ENCODE results near the gene IL17B.

Gene IL17B

GRCh38 chr5:149379818-149380374 lies 804 bp upstream of the IL17B start:
- Mint-ChIP-seq H3K36me3 (no peaks in the 10 kb centered on the region), H3K4me3 (no peak overlapping the region), H3K9me3 (no peaks in the 10 kb centered on the region), H3K4me1 (no peaks in the 10 kb centered on the region), H3K27ac (no peak overlapping the region)
- no peak for DNase-seq (ENCODE audit: low spot score in 2 of 2)
- ATAC-seq = no peak

- ATAC-seq = no peak
- Mint-ChIP-seq H3K27ac (peak overlapping the region; percentile 69), H3K36me3 (no peaks in the 10 kb centered on the region), H3K9me3 (no peaks in the 10 kb centered on the region), H3K4me1 (no peaks in the 10 kb centered on the region), H3K4me3 (no peak overlapping the region)
- no peak for DNase-seq (ENCODE audit: low spot score in 2 of 2)
These were observed 761 bp downstream of the IL17B start for GRCh38 chr5:149378241-149378820.

GRCh38 chr5:149376711-149377447 lies 2.2 kb downstream of the IL17B start:
- Mint-ChIP-seq H3K27ac (no peak overlapping the region), H3K36me3 (no peaks in the 10 kb centered on the region), H3K4me1 (no peaks in the 10 kb centered on the region), H3K4me3 (no peak overlapping the region), H3K9me3 (no peaks in the 10 kb centered on the region)
- DNase-seq (ENCODE audit: low spot score in 2 of 2) (no peak), ATAC-seq (no peak)

- H3K27ac Mint-ChIP-seq = no peak overlapping the region
- ATAC-seq = no peak
- H3K36me3 Mint-ChIP-seq = no peaks in the 10 kb centered on the region
- no peaks in the 10 kb centered on the region for H3K9me3 Mint-ChIP-seq
- DNase-seq (ENCODE audit: low spot score in 2 of 2) = no peak
- H3K4me3 Mint-ChIP-seq = no peak overlapping the region
- peaks cover 6% of the 10 kb centered on the region for H3K4me1 Mint-ChIP-seq
These were observed 3.0 kb downstream of the IL17B start for GRCh38 chr5:149376104-149376503.

- H3K36me3 Mint-ChIP-seq = no peaks in the 10 kb centered on the region
- no peak for ATAC-seq
- peaks cover 7% of the 10 kb centered on the region for H3K4me1 Mint-ChIP-seq
- no peak for DNase-seq (ENCODE audit: low spot score in 2 of 2)
- no peak overlapping the region for H3K4me3 Mint-ChIP-seq
- no peaks in the 10 kb centered on the region for H3K9me3 Mint-ChIP-seq
- no peak overlapping the region for H3K27ac Mint-ChIP-seq
These were observed 3.7 kb downstream of the IL17B start for GRCh38 chr5:149375434-149375833.

GRCh38 chr5:149374801-149375200 lies 4.3 kb downstream of the IL17B start:
- ATAC-seq (no peak), DNase-seq (ENCODE audit: low spot score in 2 of 2) (no peak)
- H3K4me3 Mint-ChIP-seq = no peak overlapping the region
- no peaks in the 10 kb centered on the region for H3K9me3 Mint-ChIP-seq
- peaks cover 7% of the 10 kb centered on the region for H3K4me1 Mint-ChIP-seq
- H3K27ac Mint-ChIP-seq = no peak overlapping the region
- no peaks in the 10 kb centered on the region for H3K36me3 Mint-ChIP-seq

- H3K4me3 Mint-ChIP-seq = no peak overlapping the region
- peaks cover 7% of the 10 kb centered on the region for H3K4me1 Mint-ChIP-seq
- no peaks in the 10 kb centered on the region for H3K36me3 Mint-ChIP-seq
- no peaks in the 10 kb centered on the region for H3K9me3 Mint-ChIP-seq
- ATAC-seq = no peak
- H3K27ac Mint-ChIP-seq = no peak overlapping the region
- DNase-seq (ENCODE audit: low spot score in 2 of 2) = no peak
These were observed 4.8 kb downstream of the IL17B start for GRCh38 chr5:149374303-149374702.

GRCh38 chr5:149372932-149373331 lies 6.2 kb downstream of the IL17B start:
- DNase-seq (ENCODE audit: low spot score in 2 of 2) = no peak
- H3K36me3 Mint-ChIP-seq = no peaks in the 10 kb centered on the region
- no peaks in the 10 kb centered on the region for H3K9me3 Mint-ChIP-seq
- no peak overlapping the region for H3K4me3 Mint-ChIP-seq
- peaks cover 11% of the 10 kb centered on the region for H3K4me1 Mint-ChIP-seq
- no peak for ATAC-seq
- no peak overlapping the region for H3K27ac Mint-ChIP-seq

GRCh38 chr5:149372076-149372795 lies 6.9 kb downstream of the IL17B start:
- Mint-ChIP-seq H3K9me3 (no peaks in the 10 kb centered on the region), H3K27ac (no peak overlapping the region), H3K36me3 (no peaks in the 10 kb centered on the region), H3K4me3 (no peak overlapping the region), H3K4me1 (peaks cover 14% of the 10 kb centered on the region)
- ATAC-seq (no peak), DNase-seq (ENCODE audit: low spot score in 2 of 2) (no peak)

GRCh38 chr5:149371296-149371962 lies 7.7 kb downstream of the IL17B start:
- Mint-ChIP-seq H3K4me3 (no peak overlapping the region), H3K9me3 (no peaks in the 10 kb centered on the region), H3K36me3 (no peaks in the 10 kb centered on the region), H3K27ac (no peak overlapping the region), H3K4me1 (peaks cover 18% of the 10 kb centered on the region)
- peak; percentile 51 to 79 for DNase-seq (ENCODE audit: low spot score in 2 of 2)
- ATAC-seq = peak; percentile 91

- H3K4me3 Mint-ChIP-seq = no peak overlapping the region
- peaks cover 18% of the 10 kb centered on the region for H3K4me1 Mint-ChIP-seq
- ATAC-seq (no peak), DNase-seq (ENCODE audit: low spot score in 2 of 2) (no peak)
- no peaks in the 10 kb centered on the region for H3K9me3 Mint-ChIP-seq
- no peak overlapping the region for H3K27ac Mint-ChIP-seq
- H3K36me3 Mint-ChIP-seq = no peaks in the 10 kb centered on the region
These were observed 8.2 kb downstream of the IL17B start for GRCh38 chr5:149370878-149371277.

- DNase-seq (ENCODE audit: low spot score in 2 of 2) (no peak), ATAC-seq (no peak)
- no peak overlapping the region for H3K27ac Mint-ChIP-seq
- H3K36me3 Mint-ChIP-seq = no peaks in the 10 kb centered on the region
- peaks cover 18% of the 10 kb centered on the region for H3K4me1 Mint-ChIP-seq
- no peaks in the 10 kb centered on the region for H3K9me3 Mint-ChIP-seq
- H3K4me3 Mint-ChIP-seq = no peak overlapping the region
These were observed 11.0 kb downstream of the IL17B start for GRCh38 chr5:149367972-149368645.

GRCh38 chr5:149367249-149367971 lies 11.7 kb downstream of the IL17B start:
- Mint-ChIP-seq H3K4me3 (no peak overlapping the region), H3K36me3 (no peaks in the 10 kb centered on the region), H3K4me1 (peaks cover 18% of the 10 kb centered on the region), H3K27ac (no peak overlapping the region), H3K9me3 (no peaks in the 10 kb centered on the region)
- DNase-seq (ENCODE audit: low spot score in 2 of 2) = peak; percentile 28 to 74
- peak; percentile 59 for ATAC-seq

GRCh38 chr5:149366169-149366729 lies 12.8 kb downstream of the IL17B start:
- Mint-ChIP-seq H3K4me3 (no peak overlapping the region), H3K4me1 (peaks cover 14% of the 10 kb centered on the region), H3K27ac (no peak overlapping the region), H3K9me3 (no peaks in the 10 kb centered on the region), H3K36me3 (no peaks in the 10 kb centered on the region)
- DNase-seq (ENCODE audit: low spot score in 2 of 2) (no peak), ATAC-seq (no peak)
